Left lung (tissue), 10 donors: ENCODE data around the gene GRID1. TPM values are rescaled to one million over a fixed set of nuclear protein-coding genes. Genes with fewer than 3 reads are reported as not detected.

Source experiments
- ATAC-seq: fragments of 200-7000 bp; cut with Tn5 transposase; one replicate; pipeline ENCODE4 v1.9.1; 2020; ENCODE audit warnings: moderate library complexity
- DNase-seq, 4 donors: peaks; one replicate each; pipeline ENCODE4 v3.0.0-alpha.2; 2013 to 2020
- H3K27ac ChIP-seq, 2 donors: fragments of 200-600 bp; sonication (generic) in 1 of 2; one replicate each; pipeline versions ENCODE4 v1.5.0 to v1.8.0; 2020 to 2021
- H3K27me3 ChIP-seq, 2 donors: fragments of 200-600 bp; sonication (generic) in 1 of 2; one replicate each; pipeline versions ENCODE4 v1.5.0 to v1.8.0; 2020 to 2021
- H3K36me3 ChIP-seq, 2 donors: fragments of 200-600 bp; sonication (generic) in 1 of 2; one replicate each; pipeline versions ENCODE4 v1.5.0 to v1.8.0; 2020 to 2021
- H3K4me1 ChIP-seq, 2 donors: fragments of 200-600 bp; one replicate each; pipeline ENCODE4 v1.8.0; 2021
- H3K4me3 ChIP-seq, 2 donors: fragments of 200-600 bp; sonication (generic) in 1 of 2; one replicate each; pipeline versions ENCODE4 v1.5.0 to v1.8.0; 2020 to 2021; ENCODE audit warnings: mild to moderate bottlenecking in 1 of 2
- H3K9me3 ChIP-seq, 2 donors: fragments of 200-600 bp; sonication (generic) in 1 of 2; one replicate each; pipeline versions ENCODE4 v1.5.0 to v1.8.0; 2020 to 2021
- intact Hi-C, 2 donors: fragments of 100-400 bp; cut with DNase I; formaldehyde crosslinking; loops; one replicate each; pipeline versions ENCODE4 v1.11.2 to v1.14.2; 2022
- polyA plus RNA-seq, 6 donors: library from polyadenylated mRNA; unstranded; fragments of 120-200 nt; gene quantifications; one replicate each; pipeline ENCODE4 v1.2.1, GENCODE V29; 2013; ENCODE audit not compliant: insufficient read length in 6 of 6
- total RNA-seq, 2 donors: library from RNA; stranded (reverse); fragmentation: NEBNext Ultra II Directional; extraction: Animal tissue kit (Norgen Biotek cat#: 25700); gene quantifications; one replicate each; pipeline ENCODE4 v1.2.1, GENCODE V29; 2021
- TF ChIP-seq, protein P1 (sequence below), 2 donors: fragments of 200-600 bp; sonication (generic) in 1 of 2; IDR thresholded peaks; one replicate each; pipeline versions ENCODE4 v1.5.0 to v1.8.0; 2021; ENCODE audit warnings: antibody characterized with exemption in 2 of 2
- donor health status: DM: no; HTN: yes; CAD: no.
- donor health status: DM: no; HTN: no; CAD: no.

The GRID1 gene
- total and polyA plus RNA-seq, 8 donors, result 0.81 to 2.6 (median 1.2) TPM

DNA sequence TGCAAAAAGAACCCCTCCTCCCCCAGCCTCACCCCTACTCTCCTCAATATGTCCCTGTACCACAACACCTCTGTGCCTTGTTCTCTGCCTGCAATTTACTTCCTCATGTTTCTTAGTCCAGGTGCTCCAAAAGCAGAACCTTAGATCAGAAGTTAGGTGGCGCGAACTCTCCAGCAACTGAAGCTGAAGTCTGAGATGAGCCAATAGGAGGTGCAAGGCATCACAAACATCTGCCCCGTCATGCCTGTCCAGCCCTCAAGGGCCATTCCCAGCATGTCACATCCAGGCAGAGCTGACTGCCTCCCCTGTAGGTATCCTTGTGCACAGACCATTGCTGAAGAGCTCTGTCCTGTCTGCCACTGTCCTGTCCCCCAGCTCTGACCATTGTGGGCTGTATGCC, 508.8 kb downstream of the GRID1 start:
- no peaks in the 10 kb centered on the region for H3K36me3 ChIP-seq
- intact Hi-C loops, result no loop called here
- no peak overlapping the region for H3K4me3 ChIP-seq
- no peak overlapping the region for H3K27ac ChIP-seq
- TF ChIP-seq, protein P1, sequence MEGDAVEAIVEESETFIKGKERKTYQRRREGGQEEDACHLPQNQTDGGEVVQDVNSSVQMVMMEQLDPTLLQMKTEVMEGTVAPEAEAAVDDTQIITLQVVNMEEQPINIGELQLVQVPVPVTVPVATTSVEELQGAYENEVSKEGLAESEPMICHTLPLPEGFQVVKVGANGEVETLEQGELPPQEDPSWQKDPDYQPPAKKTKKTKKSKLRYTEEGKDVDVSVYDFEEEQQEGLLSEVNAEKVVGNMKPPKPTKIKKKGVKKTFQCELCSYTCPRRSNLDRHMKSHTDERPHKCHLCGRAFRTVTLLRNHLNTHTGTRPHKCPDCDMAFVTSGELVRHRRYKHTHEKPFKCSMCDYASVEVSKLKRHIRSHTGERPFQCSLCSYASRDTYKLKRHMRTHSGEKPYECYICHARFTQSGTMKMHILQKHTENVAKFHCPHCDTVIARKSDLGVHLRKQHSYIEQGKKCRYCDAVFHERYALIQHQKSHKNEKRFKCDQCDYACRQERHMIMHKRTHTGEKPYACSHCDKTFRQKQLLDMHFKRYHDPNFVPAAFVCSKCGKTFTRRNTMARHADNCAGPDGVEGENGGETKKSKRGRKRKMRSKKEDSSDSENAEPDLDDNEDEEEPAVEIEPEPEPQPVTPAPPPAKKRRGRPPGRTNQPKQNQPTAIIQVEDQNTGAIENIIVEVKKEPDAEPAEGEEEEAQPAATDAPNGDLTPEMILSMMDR (IDR thresholded peaks at IDR 0.05), result no peak
- no peak for DNase-seq
- no peak for ATAC-seq
- H3K9me3 ChIP-seq, result peaks cover 0 to 4% of the 10 kb centered on the region in 2 donors
- H3K4me1 ChIP-seq, result no peaks in the 10 kb centered on the region
- H3K27me3 ChIP-seq, result no peaks in the 10 kb centered on the region

DNA sequence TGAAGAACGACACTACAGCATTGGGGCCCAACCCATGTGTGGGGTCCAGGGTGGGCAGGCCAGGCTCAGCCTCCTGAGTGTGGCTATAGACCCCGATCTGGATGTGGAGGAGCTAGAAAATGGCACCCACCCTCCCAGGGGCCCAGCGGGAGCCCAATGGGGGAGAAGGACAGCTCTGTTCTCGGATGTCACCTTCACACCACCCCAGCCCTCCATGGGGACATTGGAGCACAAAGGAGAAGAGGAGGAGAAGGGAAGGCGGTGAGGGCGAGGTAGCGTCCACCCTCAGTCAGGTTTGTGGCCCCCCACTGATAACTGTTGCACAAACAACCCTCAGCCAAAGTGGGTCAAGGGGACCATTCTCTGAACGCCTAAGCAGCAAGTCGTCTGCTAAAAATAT, 509.3 kb downstream of the GRID1 start:
- H3K36me3 ChIP-seq, result no peaks in the 10 kb centered on the region
- H3K4me3 ChIP-seq, result no peak overlapping the region
- no peaks in the 10 kb centered on the region for H3K4me1 ChIP-seq
- H3K9me3 ChIP-seq, result peaks cover 0 to 8% of the 10 kb centered on the region in 2 donors
- ATAC-seq, result no peak
- H3K27me3 ChIP-seq, result no peaks in the 10 kb centered on the region
- intact Hi-C loops, result no loop called here
- no peak overlapping the region for H3K27ac ChIP-seq
- DNase-seq, result no peak
- TF ChIP-seq, protein P1 (IDR thresholded peaks at IDR 0.05), result no peak

DNA sequence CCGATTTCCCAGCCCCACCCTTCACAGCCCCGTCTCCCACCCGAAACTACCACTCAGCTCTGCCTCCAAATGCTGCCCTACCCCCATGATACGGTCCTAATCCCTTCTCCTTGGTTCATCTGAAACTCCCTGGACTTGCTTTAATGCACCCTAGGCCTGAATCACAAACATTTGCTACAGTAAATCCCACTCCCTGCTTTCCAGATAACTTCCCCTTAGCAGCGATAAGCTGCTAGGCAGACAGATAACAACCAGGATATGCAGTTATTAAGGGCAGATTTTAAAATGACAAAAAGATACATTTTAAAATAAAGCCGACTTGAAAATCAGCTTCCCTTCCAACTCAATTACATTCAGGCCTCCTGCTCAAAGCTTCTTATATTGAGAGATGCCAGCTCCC, 514.7 kb downstream of the GRID1 start:
- intact Hi-C loops, result no loop called here

DNA sequence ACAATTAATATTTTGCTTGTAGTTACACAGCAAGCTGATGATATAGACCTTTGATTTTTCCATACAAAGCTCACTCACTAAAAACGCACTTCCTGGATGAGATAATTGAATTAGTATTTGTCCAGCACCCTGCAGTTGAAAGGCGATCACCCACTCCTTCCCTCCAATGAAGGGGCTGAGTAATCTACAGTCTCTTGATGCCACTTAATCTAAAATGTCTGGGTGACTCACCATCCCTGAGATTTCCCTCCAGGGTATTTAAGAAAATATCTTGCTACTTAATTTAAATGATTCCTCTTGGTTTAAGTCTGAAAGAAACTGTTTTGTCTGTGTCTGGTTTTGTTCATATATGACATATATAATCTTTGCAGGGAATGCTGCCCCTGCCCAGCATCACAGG, 515.3 kb downstream of the GRID1 start:
- Histone ChIP-seq H3K4me3 (no peak overlapping the region), H3K27me3 (no peaks in the 10 kb centered on the region), H3K27ac (no peak overlapping the region), H3K36me3 (no peaks in the 10 kb centered on the region), H3K4me1 (no peaks in the 10 kb centered on the region), H3K9me3 (peaks cover 0 to 23% of the 10 kb centered on the region in 2 donors)
- TF ChIP-seq, protein P1 (IDR thresholded peaks at IDR 0.05), result no peak
- no peak for DNase-seq
- intact Hi-C loops, result no loop called here
- ATAC-seq, result peak; percentile 44

More for the DNA sequence above, 514.7 kb downstream of the GRID1 start:
- Histone ChIP-seq H3K4me3 (no peak overlapping the region), H3K9me3 (peaks cover 0 to 23% of the 10 kb centered on the region in 2 donors), H3K27me3 (no peaks in the 10 kb centered on the region), H3K4me1 (no peaks in the 10 kb centered on the region), H3K36me3 (no peaks in the 10 kb centered on the region), H3K27ac (no peak overlapping the region)
- DNase-seq, result no peak
- ATAC-seq, result no peak
- TF ChIP-seq, protein P1 (IDR thresholded peaks at IDR 0.05), result no peak

DNA sequence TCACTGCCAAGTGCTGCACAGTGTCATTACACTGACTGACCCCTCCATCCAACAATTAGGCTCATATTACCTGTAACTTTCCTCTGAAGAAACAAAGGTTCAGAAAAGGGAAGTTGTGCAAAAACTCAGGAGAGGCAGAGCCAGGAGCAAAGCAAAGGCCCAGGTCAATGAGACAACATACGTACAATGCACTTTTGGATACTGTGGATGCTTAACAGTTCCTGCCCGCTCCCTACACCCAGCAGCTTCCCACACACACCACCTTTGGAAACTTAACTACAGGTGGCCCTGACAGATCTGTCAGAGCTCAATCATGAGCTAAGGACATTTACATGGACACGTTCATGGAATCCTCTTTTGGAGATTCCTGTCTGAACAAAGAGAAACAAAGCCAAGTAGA, 515.9 kb downstream of the GRID1 start:
- no peaks in the 10 kb centered on the region for H3K36me3 ChIP-seq
- no peak overlapping the region for H3K27ac ChIP-seq
- ATAC-seq (no peak), DNase-seq (no peak)
- H3K9me3 ChIP-seq, result peaks cover 0 to 19% of the 10 kb centered on the region in 2 donors
- no peaks in the 10 kb centered on the region for H3K27me3 ChIP-seq
- no peak overlapping the region for H3K4me3 ChIP-seq
- TF ChIP-seq, protein P1 (IDR thresholded peaks at IDR 0.05), result no peak
- intact Hi-C loops, result no loop called here
- H3K4me1 ChIP-seq, result no peaks in the 10 kb centered on the region
